ENCODE measurements around the gene ZBTB16. TPM values are rescaled to one million over a fixed set of nuclear protein-coding genes. Genes with fewer than 3 reads are reported as not detected.
"Not testable (repeated sequence)": the region's sequence is repeated elsewhere in the genome, so short reads cannot be mapped to it uniquely, and the experiment has no call there.

ZBTB16 gene
- total RNA-seq, 1 donor from 2014 or later, result 64.8 TPM

GRCh38 chr11:114039551-114039950 lies 20.0 kb upstream of the ZBTB16 start:
- intact Hi-C loops (cut with DNase I), result loop anchor here (10.0 kb wide), 1 partner anchor 145 kb away; no protein-coding TSS in a partner anchor
- DNase-seq (no peak), ATAC-seq (ENCODE audit: poor library complexity) (no peak)

DNA sequence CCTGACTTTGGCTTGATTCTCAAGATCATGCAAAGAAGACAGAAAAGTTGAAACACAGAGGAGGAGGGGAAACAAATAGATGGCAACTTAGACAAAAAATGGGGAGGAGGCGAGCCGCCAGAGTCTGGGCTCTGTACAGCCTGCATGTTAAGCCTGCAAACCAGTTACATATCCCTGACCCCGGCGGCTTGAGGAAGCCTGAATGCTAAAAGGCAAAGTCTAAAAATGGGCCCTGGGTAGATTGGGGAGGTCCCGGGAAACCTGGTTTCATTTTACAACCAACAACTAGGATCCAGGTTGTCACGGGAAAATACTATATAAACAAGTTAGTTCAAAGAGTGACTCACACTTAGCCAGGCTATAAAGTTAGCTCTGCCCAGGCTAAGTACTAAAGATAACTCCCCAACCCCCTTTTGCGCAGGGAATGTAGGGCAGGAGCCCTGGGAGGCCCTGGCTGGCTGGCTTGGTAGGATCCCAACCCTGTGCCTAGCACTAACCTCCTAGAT lies 18.8 kb upstream of the ZBTB16 start:
- ATAC-seq (ENCODE audit: poor library complexity), result peak; percentile 44
- intact Hi-C loops (cut with DNase I), result no loop called here
- no peak for DNase-seq

- ATAC-seq (ENCODE audit: poor library complexity), result peak; percentile 42
- DNase-seq, result no peak
- intact Hi-C loops (cut with DNase I), result no loop called here
Observed at GRCh38 chr11:114042234-114042633, 17.3 kb upstream of the ZBTB16 start.

DNA sequence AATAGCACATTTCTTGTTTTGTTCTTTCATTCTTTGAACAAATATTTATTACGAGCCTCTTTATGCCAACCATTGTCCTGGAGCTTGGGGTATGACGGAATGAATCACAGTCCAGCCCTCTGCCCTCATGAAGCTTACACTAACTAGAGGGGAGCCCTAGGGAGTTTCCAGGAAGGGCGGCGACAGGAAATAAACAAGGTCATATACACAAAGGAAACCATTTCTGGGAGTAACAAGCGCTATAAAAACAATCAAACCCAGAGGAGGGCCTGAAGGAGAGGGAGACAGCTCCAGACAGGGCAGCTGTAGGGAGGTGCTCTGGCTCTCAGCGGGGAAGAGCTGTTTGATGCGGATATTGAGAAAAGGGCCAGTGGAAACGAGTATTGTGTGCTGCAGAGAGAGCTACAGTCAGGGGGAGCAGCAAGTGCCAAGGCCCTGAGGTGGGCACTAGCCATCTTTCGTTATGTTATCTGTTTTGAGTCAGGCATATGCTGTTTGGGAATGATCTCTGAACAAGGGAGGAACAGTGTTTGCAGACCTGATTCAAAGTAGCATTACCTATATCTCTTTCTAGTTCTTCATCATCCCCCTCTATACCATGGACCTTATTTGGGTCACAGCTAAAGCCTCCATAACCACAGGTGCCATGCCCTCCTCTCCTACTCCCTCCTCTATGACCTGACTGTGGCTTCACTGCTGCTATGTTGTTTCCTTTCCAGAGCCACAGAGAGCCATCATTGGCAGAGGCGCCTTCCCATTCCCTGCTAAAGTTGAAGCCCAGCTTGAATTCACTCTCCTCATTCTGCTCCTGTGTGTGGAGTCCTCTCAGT lies 15.3 kb upstream of the ZBTB16 start:
- no peak for DNase-seq
- intact Hi-C loops (cut with DNase I), result no loop called here
- ATAC-seq (ENCODE audit: poor library complexity), result peak; percentile 42

DNA sequence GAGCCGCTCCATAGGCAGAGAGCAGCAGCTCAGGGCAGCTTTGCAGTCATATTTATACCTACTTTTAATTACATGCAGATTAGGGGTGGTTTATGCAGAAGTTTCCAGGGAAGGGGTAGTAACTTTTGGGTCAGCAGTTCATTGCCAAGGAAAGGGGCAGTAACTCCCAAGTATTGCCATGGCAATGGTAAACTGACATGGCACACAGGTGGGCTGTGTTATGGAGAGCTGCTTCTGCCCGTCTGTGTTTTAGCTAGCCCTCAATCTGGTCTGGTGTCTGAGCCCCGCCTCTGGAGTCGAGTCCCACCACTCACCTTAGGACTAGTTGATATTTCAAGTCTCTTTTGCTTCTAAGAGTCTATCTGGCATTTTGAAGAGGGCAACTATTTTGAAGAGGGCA lies 12.2 kb upstream of the ZBTB16 start:
- no peak for ATAC-seq (ENCODE audit: poor library complexity)

DNA sequence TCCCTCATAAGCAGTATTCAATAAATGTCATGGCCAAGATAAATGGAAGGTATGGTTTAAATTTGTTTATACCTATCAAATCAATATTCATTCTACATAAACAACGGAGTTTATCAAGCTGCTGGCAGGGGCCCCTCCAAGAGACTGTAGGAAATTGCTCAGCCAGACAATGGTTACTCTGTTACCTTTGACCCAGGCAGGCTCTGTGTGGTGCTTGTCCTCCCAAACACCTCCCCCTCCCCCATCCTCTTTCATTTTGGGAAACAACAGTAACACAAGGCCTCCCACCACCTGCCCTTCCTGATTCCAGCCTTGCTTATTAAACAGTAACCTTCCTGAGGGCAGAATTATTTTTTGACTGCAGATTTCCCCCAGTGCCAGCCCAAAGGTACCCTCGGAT lies 10.5 kb upstream of the ZBTB16 start:
- DNase-seq (no peak), ATAC-seq (ENCODE audit: poor library complexity) (no peak)
- intact Hi-C loops (cut with DNase I), result no loop called here

More for the DNA sequence above, 12.2 kb upstream of the ZBTB16 start:
- DNase-seq, result no peak
- intact Hi-C loops (cut with DNase I), result no loop called here

DNA sequence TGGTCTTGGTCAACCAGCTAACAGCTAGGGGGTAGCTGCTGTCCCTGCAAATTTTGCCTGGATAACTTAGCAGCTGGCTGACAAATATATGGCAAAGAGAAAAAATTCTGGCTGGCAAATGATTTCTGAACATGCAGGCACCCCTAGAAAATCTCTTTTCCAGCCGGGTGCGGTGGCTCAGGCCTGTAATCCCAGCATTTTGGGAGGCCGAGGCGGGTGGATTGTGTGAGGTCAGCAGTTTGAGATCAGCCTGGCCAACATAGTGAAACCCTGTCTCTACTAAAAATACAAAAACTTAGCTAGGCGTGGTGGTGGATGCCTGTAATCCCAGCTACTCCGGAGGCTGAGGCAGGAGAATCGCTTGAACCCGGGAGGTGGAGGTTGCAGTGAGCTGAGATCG lies 9.7 kb upstream of the ZBTB16 start:
- intact Hi-C loops (cut with DNase I); ATAC-seq (ENCODE audit: poor library complexity); DNase-seq: not testable (repeated sequence)

GRCh38 chr11:114050258-114050927 lies 9.1 kb upstream of the ZBTB16 start:
- intact Hi-C loops (cut with DNase I), result no loop called here
- ATAC-seq (ENCODE audit: poor library complexity) (no peak), DNase-seq (no peak)

DNA sequence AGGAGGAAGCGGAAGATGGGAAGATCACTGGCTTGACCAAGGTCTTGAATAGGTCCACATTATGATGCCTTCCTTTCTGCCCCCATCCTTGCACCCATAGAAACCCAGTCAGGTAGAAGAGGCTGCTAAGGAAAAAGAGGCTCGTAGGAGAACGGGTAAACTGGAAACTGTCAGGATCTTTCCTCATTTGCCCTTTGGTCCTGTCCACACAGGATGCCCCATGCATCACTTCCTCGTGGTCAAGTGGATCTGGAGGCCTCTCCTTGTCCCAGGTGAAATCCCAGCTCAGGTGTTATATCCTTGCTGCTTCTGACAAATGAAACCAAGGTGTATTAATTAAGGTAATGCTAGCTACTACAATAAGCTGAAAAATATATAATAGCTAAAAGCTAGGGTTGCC lies 8.0 kb upstream of the ZBTB16 start:
- DNase-seq (no peak), ATAC-seq (ENCODE audit: poor library complexity) (no peak)
- intact Hi-C loops (cut with DNase I), result no loop called here

DNA sequence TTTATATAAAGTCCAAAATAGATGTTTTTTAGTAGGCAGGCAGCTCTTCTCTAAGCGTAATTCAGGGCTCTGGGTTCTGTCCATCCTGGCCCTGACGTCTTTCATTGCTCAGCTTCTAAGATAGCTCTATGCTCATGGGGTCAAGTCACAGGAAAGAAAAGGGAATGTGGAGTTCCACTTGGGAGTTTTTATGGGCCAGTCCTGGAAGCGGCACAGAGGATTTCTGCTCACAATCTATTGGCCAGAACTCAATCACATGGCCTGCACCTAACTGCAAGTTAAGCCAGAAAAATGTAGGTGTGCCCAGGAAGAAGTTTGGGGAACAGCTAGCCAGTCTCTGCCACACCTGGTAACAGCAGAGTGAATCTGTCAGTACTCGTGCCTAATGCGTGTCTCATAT lies 7.4 kb upstream of the ZBTB16 start:
- intact Hi-C loops (cut with DNase I), result no loop called here
- DNase-seq (no peak), ATAC-seq (ENCODE audit: poor library complexity) (no peak)

GRCh38 chr11:114053406-114053805 lies 6.1 kb upstream of the ZBTB16 start:
- intact Hi-C loops (cut with DNase I), result no loop called here
- ATAC-seq (ENCODE audit: poor library complexity), result no peak
- DNase-seq, result no peak

DNA sequence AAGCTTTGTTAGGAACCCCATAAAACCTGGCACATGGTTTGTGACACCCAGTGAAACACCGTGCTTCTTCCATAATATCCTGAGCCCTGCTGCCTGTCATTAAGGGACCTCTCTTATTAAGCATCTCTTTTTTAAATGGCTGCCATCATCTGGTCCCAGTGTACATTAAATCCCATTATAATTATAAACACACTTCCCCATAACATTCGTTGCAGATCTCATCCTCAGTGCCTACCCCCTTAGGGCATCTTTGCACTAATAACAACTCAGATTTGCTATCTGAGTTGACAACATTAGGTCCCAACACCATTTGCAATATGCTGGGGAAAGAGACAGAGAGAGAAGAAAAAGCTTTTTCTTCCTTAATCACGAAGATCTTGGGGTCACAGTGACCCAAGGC lies 4.7 kb upstream of the ZBTB16 start:
- DNase-seq, result no peak
- intact Hi-C loops (cut with DNase I), result no loop called here
- ATAC-seq (ENCODE audit: poor library complexity), result no peak

DNA sequence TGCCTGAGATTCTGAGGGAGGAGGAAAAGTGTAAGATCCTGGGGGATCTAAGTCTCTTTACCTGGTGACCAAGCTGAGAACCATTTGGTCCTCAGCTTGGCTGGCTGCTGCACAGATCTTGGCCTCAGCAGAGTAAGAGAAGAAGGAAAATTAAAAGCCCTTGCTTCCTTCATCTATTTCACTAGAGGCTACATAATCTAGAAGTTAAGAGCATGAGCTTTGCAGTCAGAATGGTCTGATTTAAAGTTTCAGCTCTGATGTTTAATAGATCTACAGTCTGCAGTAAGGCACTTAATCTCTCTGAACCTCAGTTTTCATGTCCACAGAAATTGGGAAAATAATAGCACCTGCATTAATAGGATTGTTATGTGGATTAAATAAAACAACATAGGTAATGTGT lies 3.1 kb upstream of the ZBTB16 start:
- intact Hi-C loops (cut with DNase I), result no loop called here
- no peak for ATAC-seq (ENCODE audit: poor library complexity)
- no peak for DNase-seq

GRCh38 chr11:114057147-114057546 lies 2.4 kb upstream of the ZBTB16 start:
- intact Hi-C loops (cut with DNase I), result no loop called here
- DNase-seq (peak; percentile 65), ATAC-seq (ENCODE audit: poor library complexity) (no peak)

DNA sequence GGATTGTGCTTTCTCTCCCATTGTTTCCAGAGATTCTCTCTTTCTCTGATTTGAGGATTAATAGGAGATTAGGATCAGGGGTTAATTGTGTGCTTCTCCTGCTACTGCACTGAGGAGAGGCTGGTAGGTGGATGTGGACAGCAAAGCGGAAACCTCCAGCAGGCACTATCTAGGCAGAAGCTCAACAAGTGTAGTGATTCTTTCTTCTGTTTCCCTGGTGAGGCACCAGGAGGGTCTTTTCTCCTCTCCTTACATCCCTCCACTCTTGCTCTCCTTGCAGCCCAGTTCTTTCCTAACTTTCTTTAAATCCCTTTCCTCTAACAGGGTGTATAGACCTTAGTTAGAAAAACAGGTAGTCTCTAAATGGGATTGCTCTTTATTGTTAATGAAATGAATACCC lies 1.9 kb upstream of the ZBTB16 start:
- no peak for ATAC-seq (ENCODE audit: poor library complexity)

DNA sequence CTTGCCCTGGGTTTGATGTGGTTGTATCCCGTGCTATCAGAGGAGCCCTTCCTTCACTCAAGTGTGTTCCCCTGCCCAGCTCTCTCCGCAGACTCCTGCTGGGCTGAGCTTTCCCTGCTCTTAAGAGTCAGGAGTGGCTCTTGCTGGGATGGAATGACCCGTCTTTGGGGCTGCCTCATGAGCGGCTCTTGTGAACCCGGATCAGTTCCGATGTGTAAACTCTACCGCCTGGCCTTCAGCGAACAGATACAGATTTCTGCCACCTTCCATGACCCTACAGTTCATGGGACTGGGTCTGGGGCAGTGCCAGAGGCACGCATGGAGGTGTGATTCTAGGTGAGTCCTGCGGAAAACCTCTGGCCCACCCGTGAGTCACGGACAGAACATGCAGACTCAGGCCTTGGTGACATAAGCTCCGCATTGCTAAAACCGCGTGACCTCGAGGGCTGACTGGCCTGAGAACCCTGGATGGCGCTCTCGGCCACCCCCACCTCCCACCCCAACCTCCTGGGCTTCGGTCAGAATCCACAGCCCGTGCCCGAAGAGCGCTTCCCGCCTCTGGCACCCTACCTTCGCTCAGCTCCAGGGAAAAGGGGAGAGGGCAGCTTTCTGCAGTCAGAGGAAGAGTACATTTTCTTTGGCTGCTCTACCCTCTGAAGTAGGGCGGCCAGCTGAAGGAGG lies 1.3 kb upstream of the ZBTB16 start:
- ATAC-seq (ENCODE audit: poor library complexity), result peak; percentile 0
- DNase-seq, result peak; percentile 53
- intact Hi-C loops (cut with DNase I), result no loop called here

More for the DNA sequence above, 1.9 kb upstream of the ZBTB16 start:
- intact Hi-C loops (cut with DNase I), result no loop called here
- no peak for DNase-seq

DNA sequence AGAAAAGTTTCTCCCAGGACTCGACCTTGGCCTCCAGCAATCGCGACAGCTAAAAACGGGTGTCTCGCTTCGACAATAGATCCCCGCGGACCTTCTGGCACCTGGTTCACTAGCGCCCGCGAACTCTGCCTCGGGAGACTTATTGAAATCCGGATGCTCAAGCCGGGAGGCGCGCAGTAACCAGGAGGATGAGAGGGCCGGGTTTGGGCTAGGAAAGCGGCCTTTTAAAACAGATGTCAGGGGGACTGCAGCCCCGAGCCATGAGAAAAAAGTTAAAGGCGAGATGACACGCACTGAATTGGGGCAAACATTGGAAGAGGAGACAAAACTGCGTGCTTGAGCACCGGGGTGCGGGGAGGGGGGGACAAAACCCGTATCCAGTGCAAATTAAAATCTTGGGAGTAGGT lies 637 bp upstream of the ZBTB16 start:
- intact Hi-C loops (cut with DNase I), result no loop called here
- no peak for DNase-seq
- no peak for ATAC-seq (ENCODE audit: poor library complexity)

DNA sequence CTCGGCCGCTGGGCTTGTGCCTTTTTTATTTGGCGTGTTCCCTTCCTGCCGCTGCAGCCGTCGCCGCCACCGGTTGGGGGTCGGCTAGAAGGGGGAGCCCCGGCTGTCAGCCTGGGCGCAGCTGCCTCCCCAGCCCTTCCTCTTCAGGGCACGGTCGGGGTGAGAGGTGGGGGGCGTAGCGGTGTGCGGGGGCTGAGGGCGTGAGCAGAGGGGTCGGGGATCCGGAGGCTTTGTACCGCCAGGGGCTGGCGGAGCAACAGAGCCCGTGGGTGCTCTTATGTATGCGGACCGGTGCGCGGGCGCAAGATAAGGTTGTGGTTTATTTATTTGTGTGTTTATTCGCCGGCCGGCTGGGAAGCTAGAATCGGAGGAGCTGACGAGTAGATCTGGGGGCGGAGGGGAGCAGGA lies 477 bp downstream of the ZBTB16 start:
- ATAC-seq (ENCODE audit: poor library complexity) (peak; percentile 18), DNase-seq (peak; percentile 69)
- intact Hi-C loops (cut with DNase I), result loop anchor here (5.0 kb wide), 2 partner anchors 102 to 122 kb away; no protein-coding TSS in a partner anchor

GRCh38 chr11:114060392-114061047 lies 1.0 kb downstream of the ZBTB16 start:
- DNase-seq, result peak; percentile 69
- intact Hi-C loops (cut with DNase I), result loop anchor here (5.0 kb wide), 2 partner anchors 102 to 122 kb away; no protein-coding TSS in a partner anchor

More at GRCh38 chr11:114060392-114061047, 1.0 kb downstream of the ZBTB16 start:
- ATAC-seq (ENCODE audit: poor library complexity), result peak; percentile 11

Measured in Right ventricle myocardium superior (tissue), 1 donor.